GM18867 (cell line): ENCODE results near the gene AGBL2.
"Not testable (repeated sequence)": the region's sequence is repeated elsewhere in the genome, so short reads cannot be mapped to it uniquely, and the experiment has no call there.

ENCODE experiments used
- ATAC-seq: cut with Tn5 transposase; IDR thresholded peaks from one replicate; pipeline ENCODE4 v1.9.1; 2021; ENCODE audit warnings: mild to moderate bottlenecking, moderate library complexity; ENCODE audit not compliant: unreplicated experiment

AGBL2 gene

DNA sequence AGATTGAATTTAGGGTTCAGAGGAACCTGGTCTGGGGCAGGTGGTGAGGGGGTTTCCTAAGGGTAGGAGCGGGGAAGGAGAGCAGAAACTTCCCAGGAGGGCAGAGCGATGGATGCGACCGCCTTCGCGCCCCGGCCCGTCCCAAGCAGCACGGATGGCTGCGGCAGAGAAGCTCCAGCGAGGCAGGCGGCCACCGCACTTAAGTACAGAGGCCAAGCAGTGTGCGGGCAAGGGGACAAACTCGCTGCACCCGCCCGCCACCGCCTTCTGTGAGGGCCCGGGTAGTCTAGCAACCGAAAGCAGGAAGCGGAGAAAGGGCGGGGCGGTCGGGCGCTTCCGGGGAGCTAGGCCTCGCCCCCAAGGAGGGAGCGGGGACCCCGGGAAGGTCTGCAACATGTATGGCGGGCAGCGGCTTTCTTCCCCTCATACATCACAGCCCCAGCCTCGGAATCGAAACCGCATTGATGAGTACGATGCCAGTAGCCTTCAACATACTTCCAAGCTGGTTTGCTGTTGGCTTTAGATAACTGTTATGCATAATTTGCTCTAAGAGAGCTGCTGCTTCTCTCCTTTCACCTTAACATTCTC, at the start of gene AGBL2:
AGBL2 (minus strand) TSS at position 288 of the 588 bp plus-strand sequence. CDS start 719 bp downstream, outside the sequence.
- ATAC-seq, result peak; percentile 99

GRCh38 chr11:47759291-47759690, 44.1 kb upstream of the AGBL2 start:
- ATAC-seq, result not testable (repeated sequence)

DNA sequence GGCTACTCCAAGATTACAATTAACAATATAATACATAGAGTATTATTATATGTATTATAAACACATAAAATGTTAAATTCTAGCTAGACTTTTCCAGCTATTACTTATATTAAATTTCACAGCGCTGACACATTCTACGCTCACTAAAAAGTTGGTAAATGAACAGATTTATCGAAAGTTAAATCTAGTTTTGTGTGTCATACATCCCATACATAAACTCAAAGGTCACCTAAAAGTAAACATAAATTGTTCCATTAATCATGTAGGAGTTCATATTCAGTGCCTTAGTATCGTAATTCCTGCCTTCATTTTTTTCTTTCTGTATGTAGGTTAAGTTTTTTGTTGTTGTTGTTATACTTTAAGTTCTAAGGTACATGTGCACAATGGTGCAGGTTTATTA, 41.0 kb upstream of the AGBL2 start:
- ATAC-seq, result no peak

DNA sequence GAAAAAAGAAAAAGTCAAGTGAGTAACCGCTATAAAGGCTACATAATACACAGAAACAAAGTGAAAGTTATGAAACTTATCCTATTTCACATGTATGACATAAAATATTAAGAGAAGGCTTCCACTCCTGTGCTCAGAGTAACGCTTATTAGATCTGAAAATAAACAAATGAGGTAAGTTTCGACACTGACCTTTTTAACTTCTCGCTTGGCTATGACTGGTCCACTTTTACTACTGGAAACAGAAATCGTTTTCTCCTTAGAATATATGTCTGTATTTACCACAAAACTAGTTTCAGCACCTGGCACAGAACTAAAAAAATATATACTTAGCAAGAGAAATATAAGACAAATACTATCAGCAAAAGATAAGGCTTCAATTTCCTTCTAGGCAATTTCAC, 35.6 kb upstream of the AGBL2 start:
- ATAC-seq, result peak; percentile 75

GRCh38 chr11:47742494-47742893, 27.3 kb upstream of the AGBL2 start:
- not testable (repeated sequence) for ATAC-seq

- ATAC-seq, result not testable (repeated sequence)
These were observed 22.6 kb upstream of the AGBL2 start for GRCh38 chr11:47737817-47738216.

DNA sequence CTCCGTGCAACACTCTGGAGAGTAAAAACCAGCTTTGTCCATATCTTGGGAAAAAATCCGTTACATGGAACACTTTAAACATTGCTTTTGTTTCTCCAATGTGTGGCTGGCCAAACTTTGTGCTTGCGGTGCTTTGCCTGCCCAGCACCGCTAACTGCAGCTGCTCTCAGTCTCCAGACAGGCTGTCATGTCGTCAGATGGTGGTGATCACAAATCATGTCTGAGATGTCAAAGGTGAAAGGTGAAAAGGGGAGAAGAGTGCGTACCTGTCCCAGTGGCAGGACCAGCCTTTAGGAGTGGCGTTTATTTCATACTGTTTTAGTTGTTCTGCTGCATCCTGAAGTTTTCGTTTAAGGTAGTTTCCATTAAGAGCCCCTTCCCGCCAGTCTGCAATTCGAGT, 17.1 kb upstream of the AGBL2 start:
- ATAC-seq, result no peak

DNA sequence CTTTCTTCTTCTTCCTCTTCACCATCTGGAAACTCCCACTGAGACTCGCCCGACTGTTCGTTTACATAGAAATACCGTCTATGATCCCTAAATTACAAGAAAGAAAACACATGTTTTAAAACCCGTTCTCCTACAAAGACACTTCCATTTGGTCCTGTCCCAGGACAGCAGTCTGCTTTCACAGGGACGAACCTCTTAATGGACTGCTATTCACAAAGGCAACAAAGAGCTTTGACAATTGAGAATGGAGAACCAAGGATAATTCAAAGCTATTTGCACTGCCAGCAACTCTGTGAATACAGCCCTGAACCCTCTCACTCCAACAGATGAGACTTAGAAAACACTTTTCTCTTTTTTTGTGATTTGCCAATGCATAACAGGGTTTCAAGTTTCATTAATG, 16.3 kb upstream of the AGBL2 start:
- no peak for ATAC-seq

- no peak for ATAC-seq
These were observed 11.8 kb upstream of the AGBL2 start for GRCh38 chr11:47726878-47727514.

GRCh38 chr11:47726118-47726442, 10.9 kb upstream of the AGBL2 start:
- no peak for ATAC-seq

GRCh38 chr11:47725442-47726117, 10.4 kb upstream of the AGBL2 start:
- ATAC-seq, result no peak

DNA sequence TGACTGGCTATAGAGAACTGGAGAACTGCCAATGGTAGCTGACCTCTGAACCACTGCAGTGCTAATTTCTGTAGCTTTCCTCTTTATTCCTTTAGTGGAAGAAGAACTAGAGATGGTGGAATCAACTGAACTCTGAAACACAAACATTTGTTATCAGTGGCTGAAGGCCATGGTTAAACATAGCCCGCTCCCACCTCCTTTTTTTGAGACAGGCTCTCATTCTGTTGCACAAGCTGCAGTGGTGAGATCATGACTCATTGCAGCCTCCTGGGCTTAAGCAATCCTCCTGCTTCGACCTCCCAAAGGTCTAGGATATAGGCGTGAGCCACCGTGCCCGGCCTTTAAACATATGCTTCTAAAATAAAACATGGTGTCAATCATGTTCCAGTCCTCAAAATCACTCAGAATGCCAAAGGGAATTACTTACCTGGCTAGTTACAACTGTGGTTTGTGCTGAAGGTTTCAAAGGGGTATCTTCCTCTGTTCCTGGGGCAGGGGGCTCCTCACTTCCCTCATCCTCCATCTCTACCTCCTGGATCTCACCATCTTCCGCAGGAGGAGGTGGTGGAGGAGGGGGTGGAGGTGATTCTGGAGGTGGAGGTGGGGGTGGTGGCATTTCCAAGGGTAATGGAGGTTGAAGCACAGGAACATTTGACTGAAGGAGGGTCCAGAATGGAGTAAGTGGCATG, 9.0 kb upstream of the AGBL2 start:
- ATAC-seq, result no peak

DNA sequence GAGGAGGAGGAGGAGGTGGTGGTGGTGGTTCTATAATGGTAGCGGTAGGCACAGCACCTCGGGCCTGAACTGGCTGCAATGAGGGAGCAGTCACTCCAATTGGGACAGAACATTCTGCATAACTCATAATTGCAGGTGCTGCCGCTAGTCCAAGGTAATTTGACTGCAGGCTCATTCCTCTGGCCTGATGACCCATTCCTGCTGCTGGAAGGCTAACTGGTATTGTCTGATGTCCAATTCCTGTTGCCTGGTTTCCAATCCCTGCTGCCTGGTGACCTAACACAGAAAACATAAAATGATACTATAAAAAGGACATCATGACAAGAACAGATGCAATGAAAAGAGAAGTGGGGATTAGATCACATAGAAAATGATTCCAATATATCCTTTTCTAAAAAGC, 7.9 kb upstream of the AGBL2 start:
- ATAC-seq, result no peak

GRCh38 chr11:47720651-47721050, 5.5 kb upstream of the AGBL2 start:
- ATAC-seq, result no peak

GRCh38 chr11:47716692-47717091, 1.5 kb upstream of the AGBL2 start:
- no peak for ATAC-seq

GRCh38 chr11:47714554-47715081, 551 bp downstream of the AGBL2 start:
- no peak for ATAC-seq

DNA sequence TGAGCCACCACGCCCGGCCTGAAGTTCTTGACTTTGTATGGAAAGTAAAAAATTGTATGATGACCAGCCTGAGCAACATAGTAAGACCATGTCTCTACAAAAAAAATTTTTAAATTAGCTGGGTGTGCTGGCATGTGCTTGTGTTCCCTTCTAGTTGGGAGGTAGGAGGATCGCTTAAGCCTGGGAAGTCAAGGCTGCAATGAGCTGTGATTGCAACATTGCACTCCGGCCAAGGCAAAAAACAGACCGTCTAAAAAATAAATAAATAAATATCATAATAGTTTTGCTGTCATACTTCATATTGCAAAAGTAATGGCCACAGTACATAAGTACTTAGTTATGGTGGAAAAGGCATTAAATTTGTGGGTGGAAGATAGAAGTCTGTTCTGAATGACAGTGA, 3.4 kb downstream of the AGBL2 start:
- ATAC-seq, result no peak

DNA sequence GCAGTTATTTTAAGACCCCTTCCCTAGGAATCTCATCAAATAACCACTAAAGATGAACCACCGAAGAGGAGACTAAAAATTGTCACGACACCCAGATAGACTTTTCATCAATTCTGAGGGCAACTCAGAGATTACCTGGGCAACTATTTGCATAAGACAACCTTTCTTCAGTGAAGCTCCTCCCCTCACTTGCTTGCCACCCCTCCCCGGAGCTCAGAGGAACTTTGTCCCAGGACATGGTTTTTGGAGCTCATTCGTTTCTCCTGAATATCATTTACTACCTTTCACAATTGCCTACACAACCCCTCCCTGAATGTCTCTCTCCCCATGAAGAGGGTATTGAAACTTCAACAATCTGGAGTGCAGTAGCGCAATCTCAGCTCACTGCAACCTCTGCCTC, 3.9 kb downstream of the AGBL2 start:
- ATAC-seq, result no peak

DNA sequence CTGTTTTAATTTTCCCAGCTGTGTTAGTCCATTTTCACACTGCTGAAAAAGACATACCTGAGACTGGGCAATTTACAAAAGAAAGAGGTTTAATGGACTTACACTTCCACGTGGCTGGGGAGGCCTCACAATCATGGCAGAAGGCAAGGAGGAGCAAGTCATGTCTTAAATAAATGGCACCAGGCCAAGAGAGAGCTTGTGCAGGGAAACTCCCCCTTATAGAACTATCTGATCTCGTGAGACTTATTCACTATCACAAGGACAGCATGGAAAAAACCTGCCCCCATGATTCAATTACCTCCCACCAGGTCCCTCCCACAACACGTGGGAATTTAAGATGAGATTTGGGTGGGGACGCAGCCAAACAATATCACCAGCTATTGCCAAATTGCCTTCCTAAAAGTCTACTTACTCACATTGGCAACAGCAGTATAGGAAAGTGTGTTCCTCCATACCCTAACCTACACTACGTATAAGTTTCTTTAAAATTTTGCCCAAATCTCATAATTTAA, 7.8 kb downstream of the AGBL2 start:
- ATAC-seq, result not testable (repeated sequence)

DNA sequence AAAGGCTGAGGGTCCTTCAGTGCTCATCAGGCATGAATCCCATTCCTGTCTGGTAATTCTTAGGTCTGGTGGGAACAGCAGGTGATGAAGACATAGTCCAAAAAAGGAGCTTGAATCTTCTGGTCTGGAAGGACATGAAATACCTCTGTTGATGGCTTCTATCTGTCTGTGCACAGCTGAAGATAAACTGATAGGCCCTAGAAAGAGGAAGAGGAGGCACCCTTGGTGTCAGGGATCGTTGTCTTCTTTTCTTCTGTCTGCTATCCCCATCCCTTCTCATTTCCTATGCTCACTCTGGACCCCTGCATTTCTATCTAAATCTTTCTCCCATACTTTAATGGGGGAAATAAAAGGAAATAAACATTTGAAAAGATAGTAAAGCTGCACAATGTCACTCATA, 9.4 kb downstream of the AGBL2 start:
- no peak for ATAC-seq

DNA sequence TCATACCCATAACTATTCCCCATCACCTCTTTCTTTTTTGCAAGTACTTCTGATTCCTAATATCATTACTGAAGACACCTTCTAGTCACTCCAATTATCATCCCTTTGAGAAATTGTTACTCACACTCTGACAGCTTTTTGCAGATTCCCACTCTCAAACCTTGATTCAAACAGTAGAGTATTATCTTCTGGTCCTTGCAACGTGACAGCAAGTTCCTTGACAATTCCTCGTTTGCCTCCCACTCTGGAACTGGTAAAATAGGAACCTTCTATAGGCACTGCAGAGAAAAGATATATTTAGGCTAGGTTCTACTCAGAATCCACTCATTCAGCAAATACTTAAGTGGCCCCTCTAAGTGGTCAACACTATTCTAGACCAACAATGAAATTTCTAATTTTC, 23.2 kb downstream of the AGBL2 start:
- ATAC-seq, result no peak
